Stomach (tissue), 9 donors: ENCODE results near the gene CDC5L. TPM values are rescaled to one million over a fixed set of nuclear protein-coding genes. Genes with fewer than 3 reads are reported as not detected.

Source experiments
- DNase-seq, 2 donors: peaks; one replicate each; pipeline versions ENCODE4 v3.0.0 to v3.0.0-alpha.2; 2013 to 2019
- H3K27ac ChIP-seq, 5 donors: fragments of 200-600 bp in 4 of 5; sonication (generic) in 4 of 5; one replicate each; pipeline ENCODE4 v1.5.1; 2013 to 2019; ENCODE audit warnings: mild to moderate bottlenecking in 1 of 5, moderate library complexity in 1 of 5
- H3K27me3 ChIP-seq, 3 donors: fragments of 200-600 bp; sonication (generic); one replicate each; pipeline ENCODE4 v1.5.1; 2017 to 2019; ENCODE audit warnings: mixed run types in 1 of 3
- H3K36me3 ChIP-seq, 4 donors: fragments of 200-600 bp; sonication (generic); 1 replicate in 3 of 4; 2 replicates in 1 of 4; pipeline ENCODE4 v1.5.1; 2016 to 2019
- H3K4me1 ChIP-seq, 4 donors: fragments of 200-600 bp; sonication (generic); one replicate each; pipeline ENCODE4 v1.5.1; 2016 to 2019
- H3K4me3 ChIP-seq, 4 donors: fragments of 200-600 bp; sonication (generic) in 3 of 4; one replicate each; pipeline ENCODE4 v1.5.1; 2016 to 2019; ENCODE audit warnings: mild to moderate bottlenecking in 1 of 4
- H3K9me3 ChIP-seq, 4 donors: fragments of 200-600 bp; sonication (generic); one replicate each; pipeline ENCODE4 v1.5.1; 2016 to 2019
- CTCF ChIP-seq, 7 experiments: fragments of 450-650 bp in 4 of 7; fragments of 200-600 bp in 3 of 7; sonication (generic) in 3 of 7; IDR thresholded peaks; one replicate each; pipeline ENCODE4 v1.5.1; 2016 to 2019; ENCODE audit warnings: antibody characterized with exemption in 7 of 7, control low read depth in 2 of 7, mild to moderate bottlenecking in 1 of 7
- EP300 ChIP-seq: sonication (generic); formaldehyde crosslinking; IDR thresholded peaks from one replicate; pipeline ENCODE4 v1.6.1; 2017; ENCODE audit warnings: antibody characterized with exemption
- POLR2A ChIP-seq, 4 donors: fragments of 450-650 bp; IDR thresholded peaks; one replicate each; pipeline ENCODE4 v1.6.1; 2016; ENCODE audit warnings: antibody characterized with exemption in 4 of 4, control low read depth in 2 of 4, mild to moderate bottlenecking in 1 of 4, moderate library complexity in 1 of 4
- POLR2AphosphoS5 ChIP-seq, 3 donors: sonication (generic); formaldehyde crosslinking; IDR thresholded peaks; one replicate each; pipeline ENCODE4 v1.6.1; 2016; ENCODE audit warnings: antibody characterized with exemption in 3 of 3
- WGBS, 5 donors: extraction: QIAGEN DNeasy Blood & Tissue Kit in 3 of 5; methylation state at CpG; one replicate each; pipeline versions ENCODE4 v1.1.5 to v1.1.7; 2013 to 2018; 5-methylcytosine and 5-hydroxymethylcytosine counted together
- intact Hi-C: fragments of 100-400 bp; cut with DNase I; formaldehyde crosslinking; loops from one replicate; pipeline ENCODE4 v1.15.1; 2023; ENCODE audit warnings: low total_unique reads
- polyA plus RNA-seq, 3 donors: library from polyadenylated mRNA; stranded (reverse); fragments of 200-250 nt; gene quantifications; one replicate each; pipeline ENCODE4 v1.2.3, GENCODE V29; 2013
- total RNA-seq, 5 donors: library from RNA; depleted of rRNA; stranded (reverse); fragments of >200 nt; gene quantifications; one replicate each; pipeline versions ENCODE4 v1.1.0 to v1.2.3, GENCODE V29; 2014 to 2016
- donor health status: healthy with polysubstance abuse.
- donor health status: Bipolar disorder and iron deficiency.
- donor health status: healthy.

The CDC5L gene
- total and polyA plus RNA-seq, 8 donors, result 4.9 to 29.2 (median 8.2) TPM

- DNase-seq, result no peak
- 60 to 79% (median 66%) methylated on average over 2 of the region's 2 CpGs for WGBS, 5 donors
- H3K4me1 ChIP-seq, result peaks cover 3 to 10% (median 6%) of the 10 kb centered on the region in 4 donors
Measured at GRCh38 chr6:44470746-44471145, 83.2 kb downstream of the CDC5L start.

GRCh38 chr6:44471271-44471981, 83.9 kb downstream of the CDC5L start:
- H3K36me3 ChIP-seq, result no peaks in the 10 kb centered on the region
- no peak for DNase-seq
- no peak overlapping the region for H3K4me3 ChIP-seq
- H3K27ac ChIP-seq, result no peak overlapping the region
- intact Hi-C loops, result loop anchor here (10.0 kb wide), 2 partner anchors 1243 to 1463 kb away; no protein-coding TSS in a partner anchor
- H3K4me1 ChIP-seq, result peaks cover 6 to 14% (median 10%) of the 10 kb centered on the region in 4 donors
- no peak for TF ChIP-seq EP300
- no peak for TF ChIP-seq POLR2A (IDR thresholded peaks at IDR 0.05)
- TF ChIP-seq CTCF (IDR thresholded peaks at IDR 0.05), result no peak
- TF ChIP-seq POLR2AphosphoS5 (IDR thresholded peaks at IDR 0.05), result no peak
- H3K27me3 ChIP-seq, result no peaks in the 10 kb centered on the region
- WGBS, 5 donors, result 59 to 82% (median 70%) methylated on average over 15 of the region's 15 CpGs
- no peaks in the 10 kb centered on the region for H3K9me3 ChIP-seq

More at GRCh38 chr6:44470746-44471145, 83.2 kb downstream of the CDC5L start:
- Histone ChIP-seq H3K27me3 (no peaks in the 10 kb centered on the region), H3K4me3 (no peak overlapping the region), H3K36me3 (no peaks in the 10 kb centered on the region), H3K9me3 (no peaks in the 10 kb centered on the region), H3K27ac (no peak overlapping the region)
- intact Hi-C loops, result loop anchor here (10.0 kb wide), 2 partner anchors 1244 to 1464 kb away; no protein-coding TSS in a partner anchor
- no peak for TF ChIP-seq POLR2AphosphoS5 (IDR thresholded peaks at IDR 0.05)
- TF ChIP-seq POLR2A (IDR thresholded peaks at IDR 0.05), result no peak
- no peak for TF ChIP-seq EP300
- TF ChIP-seq CTCF (IDR thresholded peaks at IDR 0.05), result no peak

GRCh38 chr6:44472250-44472945, 84.9 kb downstream of the CDC5L start:
- TF ChIP-seq POLR2AphosphoS5 (IDR thresholded peaks at IDR 0.05) (no peak), CTCF (IDR thresholded peaks at IDR 0.05) (no peak)
- no peaks in the 10 kb centered on the region for H3K36me3 ChIP-seq
- no peaks in the 10 kb centered on the region for H3K9me3 ChIP-seq
- H3K27me3 ChIP-seq, result no peaks in the 10 kb centered on the region
- DNase-seq, result no peak
- intact Hi-C loops, result loop anchor here (10.0 kb wide), 2 partner anchors 1242 to 1462 kb away; no protein-coding TSS in a partner anchor
- H3K4me3 ChIP-seq, result no peak overlapping the region
- no peak overlapping the region for H3K27ac ChIP-seq
- H3K4me1 ChIP-seq, result peaks cover 6 to 14% (median 10%) of the 10 kb centered on the region in 4 donors
- 76 to 83% (median 81%) methylated on average over 13 of the region's 13 CpGs for WGBS, 5 donors

- Histone ChIP-seq H3K4me3 (no peak overlapping the region), H3K9me3 (no peaks in the 10 kb centered on the region), H3K27ac (no peak overlapping the region), H3K27me3 (no peaks in the 10 kb centered on the region), H3K4me1 (peaks cover 6 to 14% (median 10%) of the 10 kb centered on the region in 4 donors), H3K36me3 (no peaks in the 10 kb centered on the region)
- no peak for DNase-seq
- WGBS, 5 donors, result 84 to 91% (median 87%) methylated on average over 15 to 19 of the region's 19 CpGs
- intact Hi-C loops, result loop anchor here (10.0 kb wide), 2 partner anchors 1241 to 1461 kb away; no protein-coding TSS in a partner anchor
- no peak for TF ChIP-seq EP300
- no peak for TF ChIP-seq CTCF (IDR thresholded peaks at IDR 0.05)
- no peak for TF ChIP-seq POLR2A (IDR thresholded peaks at IDR 0.05)
- no peak for TF ChIP-seq POLR2AphosphoS5 (IDR thresholded peaks at IDR 0.05)
Measured at GRCh38 chr6:44473393-44474189, 86.1 kb downstream of the CDC5L start.
